Measurements from ENCODE around the gene PNO1. TPM values are rescaled to one million over a fixed set of nuclear protein-coding genes. Genes with fewer than 3 reads are reported as not detected.
A peak's percentile ranks its signal among the peaks of the same experiment; 100 is the strongest.

Gene PNO1
- total RNA-seq, 2 experiments from 2014 or later = 27.1 to 29.5 TPM

DNA sequence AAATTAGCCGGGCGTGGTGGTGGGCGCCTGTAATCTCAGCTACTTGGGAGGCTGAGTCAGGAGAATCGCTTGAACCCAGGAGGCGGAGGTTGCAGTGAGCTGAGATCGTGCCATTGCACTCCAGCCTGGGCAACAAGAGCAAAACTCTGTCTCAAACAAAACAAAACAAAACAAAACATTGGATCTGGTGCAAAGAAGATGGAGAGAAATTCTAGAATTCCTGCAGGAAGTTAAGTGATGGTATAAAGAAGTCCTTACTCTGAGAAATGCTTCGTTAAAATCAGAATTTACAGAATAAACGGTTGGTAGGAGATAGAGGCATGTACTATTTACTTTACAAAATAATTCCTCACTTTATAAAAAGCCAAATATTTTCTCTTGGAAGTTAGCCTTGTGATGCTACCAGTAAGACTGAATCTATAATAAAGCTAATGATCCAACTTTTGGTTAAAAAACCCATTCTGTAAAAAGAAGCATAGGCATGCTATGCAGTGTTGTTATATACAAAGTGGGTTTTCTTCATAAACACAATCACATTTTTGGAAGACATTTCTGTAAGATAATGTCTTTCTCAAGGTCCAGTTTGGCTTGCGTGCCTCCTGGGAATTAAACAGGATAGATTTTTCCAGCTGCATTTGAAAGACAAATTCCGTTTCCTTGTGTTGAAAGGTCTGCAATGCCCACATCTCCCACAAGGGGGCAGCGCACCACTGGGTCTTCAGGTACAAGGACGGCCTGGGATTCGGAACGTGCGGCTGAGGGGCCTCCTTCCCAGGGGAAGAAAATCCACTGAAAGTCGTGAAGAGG is 35.6 kb upstream of the PNO1 start:
- H3K27ac Mint-ChIP-seq = no peak overlapping the region
- no peak overlapping the region for H3K4me3 Mint-ChIP-seq
- H3K27ac ChIP-seq (ENCODE audit: low read depth in 1 of 2, low read length in 2 of 2) = no peak overlapping the region
- DNase-seq = peak; percentile 63 to 86 (median 74)
- no peaks in the 10 kb centered on the region for H3K27me3 Mint-ChIP-seq
- H3K9me3 Mint-ChIP-seq = no peaks in the 10 kb centered on the region
- POLR2A ChIA-PET = interaction anchor here (1.3 kb wide), 1 partner anchor 161 kb away, joined by 4 read pairs; no protein-coding TSS in a partner anchor
- CTCF ChIA-PET = interaction anchor here (0.5 to 3.4 kb wide), 30 partner anchors 9 to 320 kb away, joined by 3 to 19 read pairs (median 4); partner anchors contain the start of gene PNO1
- no peaks in the 10 kb centered on the region for H3K36me3 Mint-ChIP-seq (ENCODE audit: low read depth)
- no peaks in the 10 kb centered on the region for H3K9me3 ChIP-seq (ENCODE audit: control insufficient read depth in 1 of 2, insufficient read depth in 1 of 2, low read length in 2 of 2)
- H3K36me3 ChIP-seq (ENCODE audit: insufficient read depth, low read length) = no peaks in the 10 kb centered on the region
- no peak overlapping the region for H3K4me3 ChIP-seq (ENCODE audit: low read length)
- intact Hi-C loops (cut with DNase I, micrococcal nuclease) = loop anchor here (1.0 to 5.0 kb wide), 4 partner anchors 75 to 319 kb away; no protein-coding TSS in a partner anchor
- H3K4me1 Mint-ChIP-seq (ENCODE audit: low read depth) = peaks cover 5% of the 10 kb centered on the region
- peak; percentile 56 for ATAC-seq (ENCODE audit: poor library complexity)
- H3K27me3 ChIP-seq (ENCODE audit: control insufficient read depth in 1 of 2, insufficient read depth in 2 of 2, low read length in 2 of 2) = no peaks in the 10 kb centered on the region
- peak; percentile 99 for TF ChIP-seq CTCF (IDR thresholded peaks at IDR 0.05)
- H3K4me1 ChIP-seq (ENCODE audit: insufficient read depth, low read length) = peaks cover 4% of the 10 kb centered on the region

- Histone ChIP-seq H3K36me3 (ENCODE audit: insufficient read depth, low read length) (no peaks in the 10 kb centered on the region), H3K27ac (ENCODE audit: low read depth in 1 of 2, low read length in 2 of 2) (no peak overlapping the region), H3K4me1 (ENCODE audit: insufficient read depth, low read length) (peaks cover 4% of the 10 kb centered on the region), H3K9me3 (ENCODE audit: control insufficient read depth in 1 of 2, insufficient read depth in 1 of 2, low read length in 2 of 2) (no peaks in the 10 kb centered on the region), H3K27me3 (ENCODE audit: control insufficient read depth in 1 of 2, insufficient read depth in 2 of 2, low read length in 2 of 2) (no peaks in the 10 kb centered on the region), H3K4me3 (ENCODE audit: low read length) (no peak overlapping the region)
- H3K9me3 Mint-ChIP-seq = no peaks in the 10 kb centered on the region
- peaks cover 5% of the 10 kb centered on the region for H3K4me1 Mint-ChIP-seq (ENCODE audit: low read depth)
- TF ChIP-seq CTCF (IDR thresholded peaks at IDR 0.05) = peak; percentile 63
- H3K27ac Mint-ChIP-seq = no peak overlapping the region
- no peak overlapping the region for H3K4me3 Mint-ChIP-seq
- ChIA-PET POLR2A (interaction anchor here (1.3 kb wide), 1 partner anchor 160 kb away, joined by 4 read pairs; no protein-coding TSS in a partner anchor), CTCF (interaction anchor here (0.7 to 3.4 kb wide), 22 partner anchors 10 to 319 kb away, joined by 3 to 19 read pairs (median 4); no protein-coding TSS in a partner anchor)
- H3K27me3 Mint-ChIP-seq = no peaks in the 10 kb centered on the region
- H3K36me3 Mint-ChIP-seq (ENCODE audit: low read depth) = no peaks in the 10 kb centered on the region
- no peak for ATAC-seq (ENCODE audit: poor library complexity)
- intact Hi-C loops (cut with DNase I, micrococcal nuclease) = loop anchor here (1.0 to 5.0 kb wide), 4 partner anchors 75 to 319 kb away; no protein-coding TSS in a partner anchor
- no peak for DNase-seq
These were observed 35.1 kb upstream of the PNO1 start for GRCh38 chr2:68122680-68122964.

DNA sequence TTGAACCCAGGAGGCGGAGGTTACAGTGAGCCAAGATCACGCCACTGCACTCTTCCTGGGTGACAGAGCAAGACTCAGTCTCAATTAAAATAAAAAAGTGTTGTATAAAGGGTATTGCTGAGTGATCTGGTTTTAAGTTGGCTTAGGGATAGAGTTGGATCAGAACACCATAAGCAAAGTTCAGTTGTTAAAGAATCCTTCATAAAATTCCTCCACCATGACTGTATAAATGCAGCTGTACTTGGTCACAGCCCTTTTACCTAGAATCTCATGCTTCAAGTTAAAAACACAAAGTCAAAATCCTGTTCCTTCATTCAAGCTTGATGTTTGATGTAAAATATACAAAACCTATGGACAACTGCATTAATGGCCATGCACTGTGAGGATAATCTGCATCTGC is 33.4 kb upstream of the PNO1 start:
- Histone ChIP-seq H3K9me3 (ENCODE audit: control insufficient read depth in 1 of 2, insufficient read depth in 1 of 2, low read length in 2 of 2) (no peaks in the 10 kb centered on the region), H3K4me1 (ENCODE audit: insufficient read depth, low read length) (peaks cover 4% of the 10 kb centered on the region), H3K27ac (ENCODE audit: low read depth in 1 of 2, low read length in 2 of 2) (no peak overlapping the region), H3K36me3 (ENCODE audit: insufficient read depth, low read length) (no peaks in the 10 kb centered on the region), H3K27me3 (ENCODE audit: control insufficient read depth in 1 of 2, insufficient read depth in 2 of 2, low read length in 2 of 2) (no peaks in the 10 kb centered on the region), H3K4me3 (ENCODE audit: low read length) (no peak overlapping the region)
- H3K27me3 Mint-ChIP-seq = no peaks in the 10 kb centered on the region
- ATAC-seq (ENCODE audit: poor library complexity) (no peak), DNase-seq (no peak)
- TF ChIP-seq CTCF (IDR thresholded peaks at IDR 0.05) = no peak
- H3K9me3 Mint-ChIP-seq = no peaks in the 10 kb centered on the region
- H3K4me1 Mint-ChIP-seq (ENCODE audit: low read depth) = peaks cover 5% of the 10 kb centered on the region
- no peak overlapping the region for H3K4me3 Mint-ChIP-seq
- CTCF ChIA-PET = interaction anchor here (3.4 kb wide), 1 partner anchor 168 kb away, joined by 10 read pairs; no protein-coding TSS in a partner anchor
- no peaks in the 10 kb centered on the region for H3K36me3 Mint-ChIP-seq (ENCODE audit: low read depth)
- POLR2A ChIA-PET = interaction anchor here (1.0 kb wide), 1 partner anchor 112 kb away, joined by 3 read pairs; no protein-coding TSS in a partner anchor
- H3K27ac Mint-ChIP-seq = no peak overlapping the region
- intact Hi-C loops (cut with DNase I, micrococcal nuclease) = loop anchor here in 1 of 2 experiments (5.0 kb wide), 1 partner anchor 73 kb away; no protein-coding TSS in a partner anchor
